Fibroblast of villous mesenchyme (primary cell): ENCODE measurements around the gene PCDH19. TPM values are rescaled to one million over a fixed set of nuclear protein-coding genes. Genes with fewer than 3 reads are reported as not detected.

Experiments
- DNase-seq: peaks from one replicate; pipeline ENCODE4 v3.0.0-alpha.2; 2010; ENCODE audit warnings: low read depth
- H3K4me3 ChIP-seq: 2 replicates; pipeline ENCODE4 v1.5.1; 2011; ENCODE audit warnings: low read depth, mild to moderate bottlenecking, low read length
- CTCF ChIP-seq: IDR thresholded peaks from 2 replicates; pipeline ENCODE4 v1.5.1; 2012; ENCODE audit warnings: low read depth, mild to moderate bottlenecking, low read length; ENCODE audit not compliant: insufficient read depth
- total RNA-seq: library from RNA; depleted of rRNA; stranded (reverse); fragments of >200 nt; gene quantifications from 2 replicates; pipeline ENCODE4 v1.2.3, GENCODE V29; 2012

PCDH19 gene
- total RNA-seq, 1 donor: 0.86 TPM

- no peak for DNase-seq
- no peak overlapping the region for H3K4me3 ChIP-seq
- no peak for TF ChIP-seq CTCF
Observed at GRCh38 chrX:100363896-100364295, 46.2 kb downstream of the PCDH19 start.

GRCh38 chrX:100358766-100359165, 51.3 kb downstream of the PCDH19 start:
- no peak for TF ChIP-seq CTCF
- no peak for DNase-seq
- H3K4me3 ChIP-seq: no peak overlapping the region

GRCh38 chrX:100356351-100356896, 53.6 kb downstream of the PCDH19 start:
- H3K4me3 ChIP-seq: no peak overlapping the region
- no peak for DNase-seq
- TF ChIP-seq CTCF: no peak

GRCh38 chrX:100355680-100356079, 54.4 kb downstream of the PCDH19 start:
- TF ChIP-seq CTCF: no peak
- DNase-seq: no peak
- no peak overlapping the region for H3K4me3 ChIP-seq

- no peak for DNase-seq
- no peak for TF ChIP-seq CTCF
- no peak overlapping the region for H3K4me3 ChIP-seq
Observed at GRCh38 chrX:100353326-100353725, 56.7 kb downstream of the PCDH19 start.

- no peak for TF ChIP-seq CTCF
- DNase-seq: no peak
- no peak overlapping the region for H3K4me3 ChIP-seq
Observed at GRCh38 chrX:100350704-100351489, 59.2 kb downstream of the PCDH19 start.
